C4-2B (cell line): ENCODE measurements around the gene SOX9.

Experiments used
- H3K27ac ChIP-seq: fragments of 450-650 bp; 2 replicates; pipeline ENCODE4 v1.5.1; 2017
- ZFX ChIP-seq: fragments of 450-650 bp; IDR thresholded peaks from 2 replicates; pipeline ENCODE4 v1.6.1; 2017
- TF ChIP-seq, protein P1 (sequence below): fragments of 450-650 bp; conservative IDR thresholded peaks from 2 replicates; pipeline ENCODE4 v1.5.1; 2017; ENCODE audit warnings: mild to moderate bottlenecking

The SOX9 gene

DNA sequence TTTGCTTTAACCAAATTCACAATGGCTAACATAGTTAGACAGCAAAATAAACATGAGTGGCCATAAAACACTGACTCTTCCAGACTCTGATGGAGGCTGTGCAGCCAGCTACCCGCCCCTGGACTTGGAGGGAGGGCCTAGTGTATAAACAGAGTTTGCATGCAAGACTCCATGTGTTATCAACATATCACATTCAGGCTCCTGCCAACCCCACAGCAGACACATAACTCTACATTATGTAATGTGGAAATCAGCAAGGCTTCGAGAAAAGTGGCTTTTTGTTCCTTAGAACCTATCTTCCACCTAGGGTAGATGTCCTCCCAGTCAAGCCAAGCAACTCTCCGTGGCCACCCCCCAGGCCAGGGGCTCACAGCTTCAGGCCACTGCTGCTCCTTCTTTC is 19.3 kb upstream of the SOX9 start:
- no peak overlapping the region for H3K27ac ChIP-seq
- TF ChIP-seq ZFX, result no peak
- TF ChIP-seq, protein P1, sequence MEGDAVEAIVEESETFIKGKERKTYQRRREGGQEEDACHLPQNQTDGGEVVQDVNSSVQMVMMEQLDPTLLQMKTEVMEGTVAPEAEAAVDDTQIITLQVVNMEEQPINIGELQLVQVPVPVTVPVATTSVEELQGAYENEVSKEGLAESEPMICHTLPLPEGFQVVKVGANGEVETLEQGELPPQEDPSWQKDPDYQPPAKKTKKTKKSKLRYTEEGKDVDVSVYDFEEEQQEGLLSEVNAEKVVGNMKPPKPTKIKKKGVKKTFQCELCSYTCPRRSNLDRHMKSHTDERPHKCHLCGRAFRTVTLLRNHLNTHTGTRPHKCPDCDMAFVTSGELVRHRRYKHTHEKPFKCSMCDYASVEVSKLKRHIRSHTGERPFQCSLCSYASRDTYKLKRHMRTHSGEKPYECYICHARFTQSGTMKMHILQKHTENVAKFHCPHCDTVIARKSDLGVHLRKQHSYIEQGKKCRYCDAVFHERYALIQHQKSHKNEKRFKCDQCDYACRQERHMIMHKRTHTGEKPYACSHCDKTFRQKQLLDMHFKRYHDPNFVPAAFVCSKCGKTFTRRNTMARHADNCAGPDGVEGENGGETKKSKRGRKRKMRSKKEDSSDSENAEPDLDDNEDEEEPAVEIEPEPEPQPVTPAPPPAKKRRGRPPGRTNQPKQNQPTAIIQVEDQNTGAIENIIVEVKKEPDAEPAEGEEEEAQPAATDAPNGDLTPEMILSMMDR, result no peak

DNA sequence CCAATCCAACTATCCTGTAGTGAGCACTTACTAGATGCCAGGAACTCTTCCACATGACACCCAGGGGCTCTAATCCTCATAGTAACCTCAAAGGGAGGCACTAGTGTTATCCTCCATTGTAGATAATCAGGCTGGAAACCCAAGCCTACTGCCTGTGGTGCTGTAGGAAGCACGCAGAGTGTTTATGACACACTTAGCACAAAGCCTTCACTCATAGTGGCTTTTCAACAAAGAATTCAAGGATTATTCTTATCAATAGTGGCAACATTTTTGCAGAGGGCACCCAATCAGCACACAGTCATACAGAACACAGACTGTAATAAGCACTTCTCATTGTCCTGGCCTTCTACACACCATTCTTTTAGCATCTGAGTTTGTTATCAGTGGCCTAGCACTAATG is 18.5 kb upstream of the SOX9 start:
- H3K27ac ChIP-seq, result no peak overlapping the region
- TF ChIP-seq, protein P1, result no peak
- TF ChIP-seq ZFX, result no peak

DNA sequence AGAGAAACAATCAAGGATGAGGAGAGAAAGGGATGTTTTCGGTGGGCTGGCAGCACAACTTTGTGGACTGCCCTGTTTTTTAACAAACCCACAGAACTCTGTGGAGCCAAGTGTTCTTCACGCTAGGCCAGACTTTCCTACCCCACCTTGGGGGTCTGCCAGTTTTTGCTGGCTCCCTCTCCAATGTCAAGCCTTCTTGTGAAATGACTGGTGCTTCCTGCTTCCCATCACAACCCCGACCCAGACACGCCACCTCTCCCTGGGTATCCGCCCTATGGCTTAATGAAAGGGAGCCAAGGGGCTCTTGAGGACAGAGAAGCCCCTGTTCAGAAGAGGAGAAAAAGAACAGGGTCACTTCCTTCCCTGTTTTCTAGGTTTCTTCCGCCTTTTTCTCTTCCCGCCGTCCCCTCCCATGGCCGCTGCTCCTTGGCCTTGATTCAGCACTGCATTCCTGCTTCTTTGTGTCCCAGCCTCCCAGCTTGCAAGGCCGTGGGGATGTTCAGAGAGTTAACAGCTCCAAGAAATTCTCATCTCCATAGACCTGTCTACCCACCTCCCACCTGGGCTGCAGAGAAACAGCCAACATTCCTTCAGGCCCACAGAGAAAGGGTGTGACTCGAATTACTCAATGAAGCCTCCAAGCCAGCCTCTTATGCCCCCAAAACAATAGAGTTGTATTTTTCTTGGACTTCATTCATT is 16.5 kb upstream of the SOX9 start:
- TF ChIP-seq, protein P1, result no peak
- no peak for TF ChIP-seq ZFX
- no peak overlapping the region for H3K27ac ChIP-seq

GRCh38 chr17:72104863-72105234 is 16.0 kb upstream of the SOX9 start:
- no peak overlapping the region for H3K27ac ChIP-seq
- no peak for TF ChIP-seq ZFX
- TF ChIP-seq, protein P1, result no peak

DNA sequence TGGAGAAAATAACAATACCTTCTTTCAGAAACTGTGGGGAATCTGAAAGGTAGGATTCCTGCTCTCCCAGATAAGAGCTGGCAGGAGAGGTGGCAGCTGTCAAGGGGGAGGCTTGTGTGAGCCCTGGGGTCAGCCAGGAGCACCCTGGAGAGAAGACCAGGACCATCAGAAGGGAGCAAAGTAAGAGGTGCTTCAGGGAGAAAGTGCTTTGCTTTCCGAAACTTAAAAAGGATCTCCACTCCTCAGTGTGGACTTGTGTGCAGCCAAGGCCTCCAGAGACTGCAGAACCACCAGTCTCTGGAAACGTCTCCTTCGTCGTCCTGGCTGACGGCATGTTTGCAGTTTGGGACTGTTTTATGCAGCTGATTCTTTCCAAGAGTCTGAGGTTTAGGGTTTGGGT is 13.7 kb upstream of the SOX9 start:
- TF ChIP-seq ZFX, result no peak
- TF ChIP-seq, protein P1, result no peak
- no peak overlapping the region for H3K27ac ChIP-seq

GRCh38 chr17:72110231-72110941 is 10.4 kb upstream of the SOX9 start:
- TF ChIP-seq ZFX, result no peak
- TF ChIP-seq, protein P1, result no peak
- H3K27ac ChIP-seq, result no peak overlapping the region

GRCh38 chr17:72110942-72111318 is 9.9 kb upstream of the SOX9 start:
- TF ChIP-seq, protein P1, result no peak
- no peak for TF ChIP-seq ZFX
- no peak overlapping the region for H3K27ac ChIP-seq
